ENCODE results near the gene ACVR1.

Gene ACVR1

DNA sequence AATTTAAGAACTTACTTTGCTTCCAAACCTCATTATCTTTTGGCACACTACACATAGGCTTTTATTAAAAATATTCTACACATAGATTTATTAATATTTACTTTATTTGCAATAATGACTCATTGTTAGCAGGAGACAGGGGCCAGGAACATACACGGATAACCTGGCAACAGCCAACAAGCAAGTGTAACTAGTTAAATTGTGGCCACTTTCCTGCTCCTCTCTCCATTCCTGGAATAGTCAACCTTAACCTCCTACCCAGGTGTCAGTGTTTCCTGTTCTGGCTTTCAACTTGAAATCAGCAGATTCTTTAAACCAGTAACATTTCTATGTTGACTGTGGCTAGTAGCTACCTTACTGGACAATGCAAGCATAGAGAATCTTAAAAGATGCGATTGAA is 26.5 kb downstream of the ACVR1 start:
- H3K9me3 Mint-ChIP-seq = peaks cover 4% of the 10 kb centered on the region
- no peak overlapping the region for H3K4me3 Mint-ChIP-seq
- DNase-seq = no peak
- peaks cover 52% of the 10 kb centered on the region for H3K36me3 Mint-ChIP-seq (ENCODE audit: low read depth)
- TF ChIP-seq CTCF (IDR thresholded peaks at IDR 0.05) = no peak
- H3K4me1 Mint-ChIP-seq = peaks cover 25% of the 10 kb centered on the region
- no peaks in the 10 kb centered on the region for H3K27me3 Mint-ChIP-seq (ENCODE audit: low read depth, poor library complexity)
- H3K27ac Mint-ChIP-seq = no peak overlapping the region

DNA sequence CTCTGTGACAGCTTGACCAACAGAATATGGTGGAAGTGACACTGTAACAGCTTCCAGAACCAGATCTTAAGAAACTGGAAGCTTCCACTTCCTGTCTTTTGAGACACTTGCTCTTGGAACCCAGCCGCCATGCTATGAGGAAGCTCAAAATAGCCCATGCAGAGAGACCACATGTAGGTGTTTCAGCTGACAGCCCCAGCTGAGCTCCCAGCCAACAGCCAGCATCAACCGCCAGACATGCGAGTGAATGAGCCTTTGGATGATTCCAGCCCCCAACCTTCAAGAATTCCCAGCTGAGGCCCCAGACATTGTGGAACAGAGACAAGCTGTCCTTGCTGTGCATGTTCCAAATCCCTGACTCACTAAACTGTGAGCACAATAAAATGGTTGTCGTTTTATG is 27.9 kb downstream of the ACVR1 start:
- DNase-seq = no peak
- H3K27ac Mint-ChIP-seq = no peak overlapping the region
- peaks cover 13% of the 10 kb centered on the region for H3K4me1 Mint-ChIP-seq
- H3K4me3 Mint-ChIP-seq = no peak overlapping the region
- peaks cover 4% of the 10 kb centered on the region for H3K9me3 Mint-ChIP-seq
- H3K27me3 Mint-ChIP-seq (ENCODE audit: low read depth, poor library complexity) = peaks cover 3% of the 10 kb centered on the region
- no peak for TF ChIP-seq CTCF (IDR thresholded peaks at IDR 0.05)
- peaks cover 52% of the 10 kb centered on the region for H3K36me3 Mint-ChIP-seq (ENCODE audit: low read depth)

GRCh38 chr2:157845081-157845480 is 31.0 kb downstream of the ACVR1 start:
- H3K27ac Mint-ChIP-seq = no peak overlapping the region
- H3K27me3 Mint-ChIP-seq (ENCODE audit: low read depth, poor library complexity) = peaks cover 3% of the 10 kb centered on the region
- TF ChIP-seq CTCF (IDR thresholded peaks at IDR 0.05) = no peak
- peaks cover 4% of the 10 kb centered on the region for H3K9me3 Mint-ChIP-seq
- DNase-seq = no peak
- H3K36me3 Mint-ChIP-seq (ENCODE audit: low read depth) = peaks cover 47% of the 10 kb centered on the region
- H3K4me1 Mint-ChIP-seq = peaks cover 20% of the 10 kb centered on the region
- no peak overlapping the region for H3K4me3 Mint-ChIP-seq

GRCh38 chr2:157843935-157844334 is 32.2 kb downstream of the ACVR1 start:
- DNase-seq = no peak
- peaks cover 31% of the 10 kb centered on the region for H3K4me1 Mint-ChIP-seq
- H3K9me3 Mint-ChIP-seq = peaks cover 4% of the 10 kb centered on the region

GRCh38 chr2:157843081-157843480 is 33.0 kb downstream of the ACVR1 start:
- Mint-ChIP-seq H3K27ac (no peak overlapping the region), H3K4me3 (no peak overlapping the region), H3K4me1 (peaks cover 40% of the 10 kb centered on the region), H3K36me3 (ENCODE audit: low read depth) (peaks cover 32% of the 10 kb centered on the region), H3K9me3 (no peaks in the 10 kb centered on the region), H3K27me3 (ENCODE audit: low read depth, poor library complexity) (peaks cover 3% of the 10 kb centered on the region)
- TF ChIP-seq CTCF (IDR thresholded peaks at IDR 0.05) = no peak
- DNase-seq = no peak

More at GRCh38 chr2:157843935-157844334, 32.2 kb downstream of the ACVR1 start:
- Mint-ChIP-seq H3K27me3 (ENCODE audit: low read depth, poor library complexity) (peaks cover 3% of the 10 kb centered on the region), H3K27ac (no peak overlapping the region), H3K4me3 (no peak overlapping the region), H3K36me3 (ENCODE audit: low read depth) (peaks cover 40% of the 10 kb centered on the region)
- no peak for TF ChIP-seq CTCF (IDR thresholded peaks at IDR 0.05)

- TF ChIP-seq CTCF (IDR thresholded peaks at IDR 0.05) = no peak
- Mint-ChIP-seq H3K4me1 (peaks cover 48% of the 10 kb centered on the region), H3K27me3 (ENCODE audit: low read depth, poor library complexity) (peaks cover 3% of the 10 kb centered on the region), H3K27ac (no peak overlapping the region), H3K4me3 (no peak overlapping the region), H3K36me3 (ENCODE audit: low read depth) (peaks cover 26% of the 10 kb centered on the region), H3K9me3 (no peaks in the 10 kb centered on the region)
- no peak for DNase-seq
Measured at GRCh38 chr2:157842106-157842879, 33.8 kb downstream of the ACVR1 start.
